GM12891 (cell line): Measurements from ENCODE around the gene TNFRSF8.

Experiments
- POLR2A ChIP-seq: IDR thresholded peaks from 2 replicates; pipeline ENCODE4 v1.6.1; 2011; ENCODE audit warnings: low read depth, low read length, control low read depth
- POLR2AphosphoS5 ChIP-seq: IDR thresholded peaks from 2 replicates; pipeline ENCODE4 v1.6.1; 2011; ENCODE audit warnings: low read depth, low read length, control low read depth
- TAF1 ChIP-seq: IDR thresholded peaks from 2 replicates; pipeline ENCODE4 v1.6.1; 2011; ENCODE audit warnings: low read depth, low read length, control low read depth

DNA sequence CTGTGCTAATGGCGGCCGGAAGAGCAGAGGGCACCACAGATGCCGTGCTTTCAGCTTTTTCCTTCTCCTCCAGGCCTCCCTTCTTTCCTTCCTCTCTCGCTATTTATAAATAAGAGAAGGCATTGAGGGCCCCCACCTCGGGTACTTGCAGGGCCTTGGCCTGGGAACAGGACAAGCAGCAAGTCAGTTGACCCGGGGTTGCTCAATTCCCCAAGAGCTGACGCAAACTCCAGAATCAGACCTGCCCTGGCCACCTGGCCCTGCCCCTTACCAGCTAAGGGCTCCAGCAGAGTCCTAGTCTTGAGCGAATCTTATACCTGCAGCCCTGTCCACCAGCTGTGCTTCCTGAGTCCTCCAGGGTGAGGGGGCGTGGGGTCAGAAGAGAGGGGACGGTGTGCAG lies 117.2 kb downstream of the TNFRSF8 start:
- TF ChIP-seq POLR2A (no peak), POLR2AphosphoS5 (no peak), TAF1 (no peak)
